Keratinocyte (primary cell): ENCODE measurements around the gene MED19. TPM values are rescaled to one million over a fixed set of nuclear protein-coding genes. Genes with fewer than 3 reads are reported as not detected.

Experiments used
- DNase-seq: peaks from one replicate; pipeline ENCODE4 v3.0.0-alpha.2; 2011; ENCODE audit warnings: low read depth, missing footprints, low spot score
- FAIRE-seq: peaks from 2 replicates; lab custom pipeline; 2011; peaks lifted over from hg19 to GRCh38; lab: Jason Lieb, UNC
- H2AFZ ChIP-seq: 2 replicates; pipeline ENCODE4 v1.6.0; 2012; ENCODE audit warnings: low read length, control low read depth, inconsistent platforms; ENCODE audit not compliant: control insufficient read depth
- H3K27ac ChIP-seq: 2 replicates; pipeline ENCODE4 v1.5.1; 2011; ENCODE audit warnings: low read length; ENCODE audit not compliant: control insufficient read depth, insufficient read depth
- H3K27me3 ChIP-seq: 3 replicates; pipeline ENCODE4 v1.6.0; 2011; ENCODE audit warnings: low read length; ENCODE audit not compliant: control insufficient read depth, insufficient read depth; ENCODE audit errors: extremely low read depth
- H3K36me3 ChIP-seq, 2 experiments: 2 replicates in 1 of 2; 3 replicates in 1 of 2; pipeline ENCODE4 v1.5.1; 2011; ENCODE audit warnings: low read length in 2 of 2, mild to moderate bottlenecking in 1 of 2; ENCODE audit not compliant: control insufficient read depth in 2 of 2, insufficient read depth in 2 of 2; ENCODE audit errors: extremely low read depth in 1 of 2
- H3K4me1 ChIP-seq: 3 replicates; pipeline ENCODE4 v1.5.1; 2011; ENCODE audit warnings: low read length; ENCODE audit not compliant: control insufficient read depth, insufficient read depth; ENCODE audit errors: extremely low read depth
- H3K4me2 ChIP-seq: 3 replicates; pipeline ENCODE4 v1.6.0; 2011; ENCODE audit warnings: low read depth, low read length; ENCODE audit not compliant: control insufficient read depth, insufficient read depth; ENCODE audit errors: extremely low read depth
- H3K4me3 ChIP-seq, 3 experiments: fragments of 200-600 bp in 1 of 3; sonication (generic) in 1 of 3; 2 replicates in 2 of 3; 3 replicates in 1 of 3; pipeline ENCODE4 v1.5.1; 2011 to 2016; ENCODE audit warnings: low read length in 3 of 3, mild to moderate bottlenecking in 3 of 3, control low read depth in 2 of 3, inconsistent platforms in 1 of 3, low read depth in 1 of 3, mixed read lengths in 1 of 3, mixed run types in 1 of 3, moderate library complexity in 1 of 3; ENCODE audit not compliant: control insufficient read depth in 2 of 3, insufficient read depth in 2 of 3; ENCODE audit errors: extremely low read depth in 1 of 3
- H3K79me2 ChIP-seq: 2 replicates; pipeline ENCODE4 v1.6.0; 2012; ENCODE audit warnings: low read length; ENCODE audit not compliant: control insufficient read depth, insufficient read depth
- H3K9ac ChIP-seq: 3 replicates; pipeline ENCODE4 v1.6.0; 2011; ENCODE audit warnings: low read length; ENCODE audit not compliant: control insufficient read depth, insufficient read depth; ENCODE audit errors: extremely low read depth
- H3K9me1 ChIP-seq: 3 replicates; pipeline ENCODE4 v1.6.0; 2011; ENCODE audit warnings: low read length; ENCODE audit not compliant: control insufficient read depth, insufficient read depth; ENCODE audit errors: extremely low read depth
- H3K9me3 ChIP-seq: 2 replicates; pipeline ENCODE4 v1.5.1; 2012; ENCODE audit warnings: low read depth, low read length; ENCODE audit not compliant: control insufficient read depth
- H4K20me1 ChIP-seq: 3 replicates; pipeline ENCODE4 v1.6.0; 2011; ENCODE audit warnings: low read length; ENCODE audit not compliant: control insufficient read depth, insufficient read depth; ENCODE audit errors: extremely low read depth
- EZH2 ChIP-seq: IDR thresholded peaks from one replicate; pipeline ENCODE4 v1.6.1; 2012; ENCODE audit warnings: inconsistent platforms, mild to moderate bottlenecking, low read length, moderate library complexity
- dilution Hi-C: fragments of 300-500 bp; cut with MboI; formaldehyde crosslinking; loops from one replicate; pipeline ENCODE4 v1.7.0; 2020; ENCODE audit warnings: low sequenced_read_pairs; ENCODE audit not compliant: extremely low pct_ligation_motif_present
- polyA plus RNA-seq, 5 experiments: library from polyadenylated mRNA; depleted of rRNA in 3 of 5; stranded (reverse) in 3 of 5; stranded (forward) in 1 of 5; unstranded in 1 of 5; fragments of >200 nt; gene quantifications; 1 replicate in 1 of 5; 2 replicates in 3 of 5; 3 replicates in 1 of 5; pipeline versions ENCODE4 v1.2.1 to v1.2.3, GENCODE V29; 2011 to 2012; ENCODE audit warnings: missing spikeins in 2 of 5, low read depth in 1 of 5, low replicate concordance in 1 of 5
- TF ChIP-seq, protein P1 (sequence below), 3 experiments: IDR thresholded peaks in 1 of 3; conservative IDR thresholded peaks in 1 of 3; optimal IDR thresholded peaks in 1 of 3; 2 replicates in 2 of 3; 3 replicates in 1 of 3; pipeline versions ENCODE3 to v1.5.1; 2011; ENCODE audit warnings: low read length in 3 of 3, mild to moderate bottlenecking in 3 of 3, moderate library complexity in 2 of 3, control low read depth in 1 of 3, inconsistent platforms in 1 of 3; ENCODE audit not compliant: insufficient read depth in 2 of 3; ENCODE audit errors: extremely low read depth in 1 of 3

The MED19 gene
- polyA plus RNA-seq, 1 donor (not counting 4 experiments of a cell fraction or from before 2014, with no cell fraction given): 19.3 TPM

- Histone ChIP-seq H4K20me1 (no peaks in the 10 kb centered on the region), H3K79me2 (peaks cover 11% of the 10 kb centered on the region), H3K4me1 (no peaks in the 10 kb centered on the region), H2AFZ (no peak overlapping the region), H3K4me2 (no peak overlapping the region), H3K36me3 (peaks cover 11 to 25% of the 10 kb centered on the region in 2 experiments), H3K4me3 (no peak overlapping the region), H3K9me1 (no peaks in the 10 kb centered on the region), H3K9ac (no peak overlapping the region), H3K27ac (no peak overlapping the region), H3K9me3 (no peaks in the 10 kb centered on the region), H3K27me3 (no peaks in the 10 kb centered on the region)
- dilution Hi-C loops: no loop called here
- no peak for DNase-seq
- FAIRE-seq: no peak
- TF ChIP-seq, protein P1, sequence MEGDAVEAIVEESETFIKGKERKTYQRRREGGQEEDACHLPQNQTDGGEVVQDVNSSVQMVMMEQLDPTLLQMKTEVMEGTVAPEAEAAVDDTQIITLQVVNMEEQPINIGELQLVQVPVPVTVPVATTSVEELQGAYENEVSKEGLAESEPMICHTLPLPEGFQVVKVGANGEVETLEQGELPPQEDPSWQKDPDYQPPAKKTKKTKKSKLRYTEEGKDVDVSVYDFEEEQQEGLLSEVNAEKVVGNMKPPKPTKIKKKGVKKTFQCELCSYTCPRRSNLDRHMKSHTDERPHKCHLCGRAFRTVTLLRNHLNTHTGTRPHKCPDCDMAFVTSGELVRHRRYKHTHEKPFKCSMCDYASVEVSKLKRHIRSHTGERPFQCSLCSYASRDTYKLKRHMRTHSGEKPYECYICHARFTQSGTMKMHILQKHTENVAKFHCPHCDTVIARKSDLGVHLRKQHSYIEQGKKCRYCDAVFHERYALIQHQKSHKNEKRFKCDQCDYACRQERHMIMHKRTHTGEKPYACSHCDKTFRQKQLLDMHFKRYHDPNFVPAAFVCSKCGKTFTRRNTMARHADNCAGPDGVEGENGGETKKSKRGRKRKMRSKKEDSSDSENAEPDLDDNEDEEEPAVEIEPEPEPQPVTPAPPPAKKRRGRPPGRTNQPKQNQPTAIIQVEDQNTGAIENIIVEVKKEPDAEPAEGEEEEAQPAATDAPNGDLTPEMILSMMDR (optimal IDR thresholded peaks at IDR 0.05 in 1 of 3, IDR thresholded peaks at IDR 0.05 in 1 of 3, conservative IDR thresholded peaks at IDR 0.05 in 1 of 3; ENCODE audit: extremely low read depth in 1 of 3, insufficient read depth in 2 of 3, low read length in 3 of 3): no peak
- no peak for TF ChIP-seq EZH2
Observed at GRCh38 chr11:57704932-57705331, 7.1 kb downstream of the MED19 start.

GRCh38 chr11:57703341-57703740 is 8.7 kb downstream of the MED19 start:
- Histone ChIP-seq H3K9me3 (no peaks in the 10 kb centered on the region), H3K4me3 (no peak overlapping the region), H3K27ac (no peak overlapping the region), H3K4me1 (no peaks in the 10 kb centered on the region), H3K4me2 (no peak overlapping the region), H3K27me3 (no peaks in the 10 kb centered on the region), H3K36me3 (peaks cover 26 to 39% of the 10 kb centered on the region in 2 experiments), H4K20me1 (no peaks in the 10 kb centered on the region), H3K9ac (no peak overlapping the region), H2AFZ (no peak overlapping the region), H3K9me1 (no peaks in the 10 kb centered on the region), H3K79me2 (peaks cover 3% of the 10 kb centered on the region)
- FAIRE-seq (no peak), DNase-seq (no peak)
- TF ChIP-seq, protein P1 (optimal IDR thresholded peaks at IDR 0.05 in 1 of 3, IDR thresholded peaks at IDR 0.05 in 1 of 3, conservative IDR thresholded peaks at IDR 0.05 in 1 of 3; ENCODE audit: extremely low read depth in 1 of 3, insufficient read depth in 2 of 3, low read length in 3 of 3): no peak
- TF ChIP-seq EZH2: no peak
- dilution Hi-C loops: no loop called here
